DND-41 (cell line): ENCODE results near the gene SLC6A3.

ENCODE experiments used
- ATAC-seq: fragments of 200-7000 bp; cut with Tn5 transposase; 3 replicates; pipeline ENCODE4 v1.9.1; 2021; ENCODE audit warnings: low read depth; ENCODE audit not compliant: insufficient read depth
- DNase-seq: peaks from one replicate; pipeline ENCODE4 v3.0.0-alpha.2; 2020
- H2AFZ ChIP-seq: 2 replicates; pipeline ENCODE4 v1.6.0; 2012; ENCODE audit warnings: low read depth, low read length
- H3K27ac ChIP-seq: 2 replicates; pipeline ENCODE4 v1.5.1; 2012; ENCODE audit warnings: low read length, inconsistent platforms
- H3K27me3 ChIP-seq: fragments of 200-600 bp; sonication (generic); 2 replicates; pipeline ENCODE4 v1.6.0; 2012; ENCODE audit warnings: low read length, mild to moderate bottlenecking, inconsistent platforms; ENCODE audit not compliant: insufficient read depth, poor library complexity
- H3K36me3 ChIP-seq: 2 replicates; pipeline ENCODE4 v1.5.1; 2012; ENCODE audit warnings: low read length, inconsistent platforms; ENCODE audit not compliant: insufficient read depth
- H3K4me1 ChIP-seq: 2 replicates; pipeline ENCODE4 v1.5.1; 2012; ENCODE audit warnings: mild to moderate bottlenecking, low read length; ENCODE audit not compliant: insufficient read depth
- H3K4me2 ChIP-seq: 2 replicates; pipeline ENCODE4 v1.6.0; 2012; ENCODE audit warnings: mild to moderate bottlenecking, moderate library complexity, low read length, inconsistent platforms; ENCODE audit not compliant: insufficient read depth
- H3K4me3 ChIP-seq, 2 experiments: fragments of 200-600 bp in 1 of 2; shearing (Covaris generic) in 1 of 2; 2 replicates each; pipeline ENCODE4 v1.5.1; 2012 to 2016; ENCODE audit warnings: inconsistent platforms in 2 of 2, low read length in 2 of 2, mild to moderate bottlenecking in 2 of 2, low read depth in 1 of 2, moderate library complexity in 1 of 2
- H3K79me2 ChIP-seq: 2 replicates; pipeline ENCODE4 v1.6.0; 2012; ENCODE audit warnings: low read length, inconsistent platforms; ENCODE audit not compliant: insufficient read depth
- H3K9ac ChIP-seq: 2 replicates; pipeline ENCODE4 v1.6.0; 2012; ENCODE audit warnings: low read depth, mild to moderate bottlenecking, inconsistent platforms, low read length, moderate library complexity
- H3K9me3 ChIP-seq: 2 replicates; pipeline ENCODE4 v1.5.1; 2012; ENCODE audit warnings: low read length, moderate library complexity, mild to moderate bottlenecking, inconsistent platforms; ENCODE audit not compliant: insufficient read depth, severe bottlenecking
- H4K20me1 ChIP-seq: 2 replicates; pipeline ENCODE4 v1.6.0; 2012; ENCODE audit warnings: low read length; ENCODE audit not compliant: insufficient read depth
- CTCF ChIP-seq: IDR thresholded peaks from 2 replicates; pipeline ENCODE4 v1.5.1; 2012; ENCODE audit warnings: borderline replicate concordance, low read length, moderate library complexity, mild to moderate bottlenecking; ENCODE audit not compliant: poor library complexity, severe bottlenecking; ENCODE audit errors: extremely low read depth
- EZH2 ChIP-seq: IDR thresholded peaks from 3 replicates; pipeline ENCODE4 v1.6.1; 2012; ENCODE audit warnings: borderline replicate concordance, low read depth, mild to moderate bottlenecking, moderate library complexity, low read length, inconsistent platforms; ENCODE audit not compliant: severe bottlenecking

The SLC6A3 gene

GRCh38 chr5:1392261-1392660 lies 53.0 kb downstream of the SLC6A3 start:
- no peak for TF ChIP-seq EZH2
- no peak for TF ChIP-seq CTCF
- no peak overlapping the region for H3K4me3 ChIP-seq
- DNase-seq (no peak), ATAC-seq (no peak)
- H3K27ac ChIP-seq, result no peak overlapping the region
- H3K79me2 ChIP-seq, result no peaks in the 10 kb centered on the region
- no peak overlapping the region for H3K9ac ChIP-seq
- no peaks in the 10 kb centered on the region for H4K20me1 ChIP-seq
- H3K27me3 ChIP-seq, result peaks cover 3% of the 10 kb centered on the region
- H3K4me2 ChIP-seq, result no peak overlapping the region
- H2AFZ ChIP-seq, result no peak overlapping the region
- H3K9me3 ChIP-seq, result no peaks in the 10 kb centered on the region
- H3K4me1 ChIP-seq, result no peaks in the 10 kb centered on the region
- H3K36me3 ChIP-seq, result no peaks in the 10 kb centered on the region

- Histone ChIP-seq H3K4me1 (peaks cover 4% of the 10 kb centered on the region), H3K36me3 (no peaks in the 10 kb centered on the region), H3K4me3 (no peak overlapping the region), H3K9ac (no peak overlapping the region), H3K27me3 (peaks cover 3% of the 10 kb centered on the region), H3K27ac (no peak overlapping the region), H2AFZ (no peak overlapping the region), H3K4me2 (no peak overlapping the region), H4K20me1 (no peaks in the 10 kb centered on the region), H3K79me2 (no peaks in the 10 kb centered on the region), H3K9me3 (no peaks in the 10 kb centered on the region)
- no peak for ATAC-seq
- TF ChIP-seq EZH2 (no peak), CTCF (no peak)
- DNase-seq, result no peak
Measured at GRCh38 chr5:1391691-1392090, 53.5 kb downstream of the SLC6A3 start.

DNA sequence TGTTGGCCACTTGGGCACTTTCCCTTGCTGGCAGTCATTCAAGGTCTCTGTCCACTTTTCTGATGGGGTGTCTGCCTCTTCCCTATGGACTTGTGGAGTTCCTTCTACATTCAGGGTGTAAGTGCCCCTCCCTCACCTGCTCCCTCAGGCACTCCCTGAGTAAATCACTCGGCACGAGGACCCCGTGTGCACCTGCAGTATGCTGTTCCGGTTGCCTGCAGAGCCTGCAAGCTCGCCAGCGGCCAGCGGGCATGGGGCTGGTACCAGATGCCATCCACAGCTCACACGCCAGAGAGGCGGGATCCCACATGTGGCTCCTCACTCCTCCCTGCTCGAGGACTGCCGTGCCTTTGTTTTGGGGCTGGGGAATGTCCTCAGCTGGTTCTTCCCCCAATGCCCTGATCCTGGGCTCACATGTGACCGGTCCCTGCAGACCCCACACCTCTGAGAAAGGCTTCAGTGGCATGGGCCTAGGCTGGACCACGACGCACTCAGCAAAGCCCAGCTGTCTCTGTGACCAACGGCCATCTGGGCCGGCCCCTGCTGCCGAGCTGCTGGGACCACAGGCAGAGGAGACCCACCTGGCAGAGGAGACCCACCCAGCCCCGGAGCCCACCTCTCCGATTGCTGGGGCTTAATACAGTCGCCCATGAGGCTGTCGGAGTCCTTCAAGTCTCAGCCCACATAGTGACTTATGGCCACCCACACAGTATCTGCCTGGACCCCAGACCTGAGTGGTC lies 54.2 kb downstream of the SLC6A3 start:
- no peak overlapping the region for H3K27ac ChIP-seq
- DNase-seq (no peak), ATAC-seq (no peak)
- no peak overlapping the region for H3K4me3 ChIP-seq
- H3K36me3 ChIP-seq, result no peaks in the 10 kb centered on the region
- peaks cover 6% of the 10 kb centered on the region for H3K27me3 ChIP-seq
- no peaks in the 10 kb centered on the region for H4K20me1 ChIP-seq
- H3K4me1 ChIP-seq, result peaks cover 10% of the 10 kb centered on the region
- H3K79me2 ChIP-seq, result no peaks in the 10 kb centered on the region
- no peak overlapping the region for H2AFZ ChIP-seq
- no peaks in the 10 kb centered on the region for H3K9me3 ChIP-seq
- H3K4me2 ChIP-seq, result no peak overlapping the region
- H3K9ac ChIP-seq, result no peak overlapping the region
- TF ChIP-seq CTCF (no peak), EZH2 (no peak)
